Omental fat pad (tissue), 4 donors: ENCODE measurements around the gene MYLIP. TPM values are rescaled to one million over a fixed set of nuclear protein-coding genes. Genes with fewer than 3 reads are reported as not detected.
"Not testable (repeated sequence)": the region's sequence is repeated elsewhere in the genome, so short reads cannot be mapped to it uniquely, and the experiment has no call there.

ENCODE experiments used
- ATAC-seq: fragments of 150-250 bp; one replicate; pipeline ENCODE4 v1.9.1; 2016; ENCODE audit warnings: mild to moderate bottlenecking, moderate library complexity; ENCODE audit not compliant: low FRiP score
- DNase-seq: peaks from one replicate; pipeline ENCODE4 v3.0.0-alpha.2; 2019; ENCODE audit warnings: low spot score
- total RNA-seq, 4 donors: library from RNA; depleted of rRNA; stranded (reverse); fragments of >200 nt; gene quantifications; one replicate each; pipeline ENCODE4 v1.1.0, GENCODE V29; 2016
- TF ChIP-seq, protein P1 (sequence below), 3 donors: fragments of 450-650 bp; IDR thresholded peaks; one replicate each; pipeline ENCODE4 v1.5.1; 2016 to 2017; ENCODE audit warnings: antibody characterized with exemption in 3 of 3, mild to moderate bottlenecking in 3 of 3, moderate library complexity in 2 of 3

The MYLIP gene
- total RNA-seq, 4 donors from 2014 or later = 13.0 to 81.8 (median 33.5) TPM

DNA sequence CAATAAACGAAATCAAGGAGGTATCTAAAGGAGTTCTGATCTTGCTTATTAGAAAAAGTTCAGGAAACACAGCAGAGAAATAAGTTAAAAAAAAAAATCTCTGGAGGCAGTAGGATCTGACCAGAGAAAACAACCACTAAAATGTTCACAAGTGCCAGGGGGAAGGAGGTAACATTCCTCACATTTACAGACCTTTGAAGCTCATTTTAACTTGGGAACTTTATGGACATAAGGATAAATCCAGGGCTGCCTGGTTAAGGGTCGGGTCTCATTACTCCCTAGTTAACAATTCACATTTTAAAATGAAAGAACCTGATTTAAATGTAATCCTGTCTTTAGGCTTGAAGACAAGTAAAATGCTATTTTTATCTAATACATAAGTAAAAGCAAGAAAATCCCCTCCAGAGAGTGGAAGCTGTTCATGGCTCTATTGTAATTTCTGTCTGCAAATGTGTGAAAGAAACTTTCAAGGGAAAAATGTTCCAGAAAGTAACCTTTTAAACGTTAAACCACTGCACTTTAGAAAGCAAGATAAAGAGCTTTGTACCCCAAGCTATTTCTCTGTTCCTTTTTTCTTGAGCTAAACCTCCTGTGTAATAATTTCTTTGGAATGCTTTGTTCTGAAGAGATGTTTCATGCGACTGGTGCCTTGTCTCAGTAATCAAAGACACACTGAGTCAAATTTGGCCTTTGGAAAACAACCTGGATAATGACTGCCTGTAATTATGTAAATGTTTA is 38.2 kb downstream of the MYLIP start:
- ATAC-seq = no peak
- no peak for DNase-seq
- TF ChIP-seq, protein P1, sequence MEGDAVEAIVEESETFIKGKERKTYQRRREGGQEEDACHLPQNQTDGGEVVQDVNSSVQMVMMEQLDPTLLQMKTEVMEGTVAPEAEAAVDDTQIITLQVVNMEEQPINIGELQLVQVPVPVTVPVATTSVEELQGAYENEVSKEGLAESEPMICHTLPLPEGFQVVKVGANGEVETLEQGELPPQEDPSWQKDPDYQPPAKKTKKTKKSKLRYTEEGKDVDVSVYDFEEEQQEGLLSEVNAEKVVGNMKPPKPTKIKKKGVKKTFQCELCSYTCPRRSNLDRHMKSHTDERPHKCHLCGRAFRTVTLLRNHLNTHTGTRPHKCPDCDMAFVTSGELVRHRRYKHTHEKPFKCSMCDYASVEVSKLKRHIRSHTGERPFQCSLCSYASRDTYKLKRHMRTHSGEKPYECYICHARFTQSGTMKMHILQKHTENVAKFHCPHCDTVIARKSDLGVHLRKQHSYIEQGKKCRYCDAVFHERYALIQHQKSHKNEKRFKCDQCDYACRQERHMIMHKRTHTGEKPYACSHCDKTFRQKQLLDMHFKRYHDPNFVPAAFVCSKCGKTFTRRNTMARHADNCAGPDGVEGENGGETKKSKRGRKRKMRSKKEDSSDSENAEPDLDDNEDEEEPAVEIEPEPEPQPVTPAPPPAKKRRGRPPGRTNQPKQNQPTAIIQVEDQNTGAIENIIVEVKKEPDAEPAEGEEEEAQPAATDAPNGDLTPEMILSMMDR (IDR thresholded peaks at IDR 0.05) = no peak

DNA sequence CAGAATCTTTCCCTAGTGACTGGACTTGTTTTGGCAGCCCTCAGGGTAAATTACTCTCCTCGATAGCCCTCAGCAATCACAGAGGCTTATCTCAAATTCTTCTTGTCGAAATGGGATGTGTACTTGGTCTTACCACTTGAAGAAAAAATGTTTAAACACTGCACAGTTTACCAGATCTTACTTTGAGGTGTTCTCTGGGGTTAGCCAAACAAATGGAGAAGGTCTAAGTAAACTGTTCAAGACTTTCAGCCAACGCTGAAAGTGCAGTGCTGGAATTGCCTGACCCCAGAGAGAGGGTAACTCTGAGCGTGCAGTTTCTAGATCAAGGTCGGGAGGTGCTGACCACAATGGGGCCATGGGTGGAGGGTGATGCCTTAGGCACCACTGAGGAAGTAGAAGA is 39.2 kb downstream of the MYLIP start:
- no peak for DNase-seq
- ATAC-seq = no peak
- TF ChIP-seq, protein P1 (IDR thresholded peaks at IDR 0.05) = no peak

DNA sequence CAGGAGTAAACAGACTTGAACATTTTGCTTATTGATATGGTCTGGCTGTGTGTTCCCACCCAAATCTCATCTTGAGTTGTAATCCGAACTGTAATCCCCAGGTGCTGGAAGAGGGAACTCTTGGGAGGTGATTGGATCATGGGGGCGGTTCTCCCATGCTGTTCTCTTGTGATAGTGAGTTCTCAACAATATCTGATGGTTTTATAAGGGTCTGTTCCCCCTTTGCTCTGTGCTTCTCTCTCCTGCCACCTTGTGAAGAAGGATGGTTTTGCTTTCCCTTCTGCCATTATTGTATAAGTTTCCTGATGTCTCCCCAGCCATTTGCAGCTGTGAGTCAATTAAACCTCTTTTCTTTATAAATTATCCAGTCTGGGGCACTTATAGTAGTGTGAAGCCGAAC is 40.0 kb downstream of the MYLIP start:
- no peak for ATAC-seq
- no peak for DNase-seq
- TF ChIP-seq, protein P1 (IDR thresholded peaks at IDR 0.05) = no peak

DNA sequence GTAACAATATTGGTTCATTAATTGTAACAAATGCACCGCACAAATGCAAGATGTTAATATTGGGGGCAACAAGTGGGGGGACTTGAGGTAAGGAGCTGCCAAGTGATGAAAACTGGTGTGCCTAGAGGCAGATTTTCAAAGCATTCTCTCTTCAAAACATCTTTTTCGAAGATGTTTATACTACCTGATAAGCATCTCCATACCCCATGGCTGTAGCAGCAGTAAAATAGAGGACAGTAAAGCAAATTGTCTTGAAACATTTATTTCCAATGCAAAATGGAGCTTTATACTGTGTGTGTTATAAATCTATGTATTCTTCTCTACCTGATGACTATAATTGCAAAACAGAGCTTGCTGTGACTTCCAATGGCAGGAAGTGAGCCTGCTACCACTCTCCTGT is 42.5 kb downstream of the MYLIP start:
- TF ChIP-seq, protein P1 (IDR thresholded peaks at IDR 0.05) = no peak
- DNase-seq (no peak), ATAC-seq (no peak)

DNA sequence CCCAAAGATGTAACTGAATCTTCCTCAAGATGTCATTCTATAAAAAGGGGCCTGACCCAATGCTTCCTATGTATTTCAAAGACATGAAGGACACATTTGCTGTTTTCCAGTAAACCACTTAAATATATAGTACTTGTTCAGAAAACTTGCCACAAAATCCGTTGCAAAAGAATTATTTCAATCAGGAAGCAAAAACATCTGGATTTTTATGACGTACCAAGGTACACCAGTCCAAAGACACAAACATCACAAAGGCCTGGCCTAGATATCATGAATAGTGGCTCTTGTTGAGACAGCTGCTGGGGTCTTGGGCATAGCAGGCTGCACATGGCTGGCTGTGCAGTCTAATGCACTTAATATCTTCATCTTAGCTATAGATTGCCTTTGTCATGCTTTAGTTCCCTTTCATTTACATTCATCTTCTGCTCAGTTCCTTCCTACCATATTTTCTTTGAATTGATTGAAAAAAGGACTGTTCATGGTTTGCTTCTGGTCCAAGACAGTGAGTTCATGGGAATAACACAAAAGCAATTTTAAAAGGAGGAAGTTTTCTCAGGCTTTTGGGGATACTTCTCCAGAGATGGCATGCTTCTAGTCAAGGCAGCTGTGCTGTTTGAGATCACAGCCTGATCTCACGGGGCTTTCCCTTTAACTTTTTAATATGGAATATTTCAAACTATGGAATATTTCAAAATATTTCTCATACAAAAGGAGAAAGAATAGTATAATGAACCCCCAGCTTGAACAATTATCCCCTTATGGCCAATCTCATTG is 44.5 kb downstream of the MYLIP start:
- TF ChIP-seq, protein P1 (IDR thresholded peaks at IDR 0.05) = no peak
- ATAC-seq (no peak), DNase-seq (no peak)

DNA sequence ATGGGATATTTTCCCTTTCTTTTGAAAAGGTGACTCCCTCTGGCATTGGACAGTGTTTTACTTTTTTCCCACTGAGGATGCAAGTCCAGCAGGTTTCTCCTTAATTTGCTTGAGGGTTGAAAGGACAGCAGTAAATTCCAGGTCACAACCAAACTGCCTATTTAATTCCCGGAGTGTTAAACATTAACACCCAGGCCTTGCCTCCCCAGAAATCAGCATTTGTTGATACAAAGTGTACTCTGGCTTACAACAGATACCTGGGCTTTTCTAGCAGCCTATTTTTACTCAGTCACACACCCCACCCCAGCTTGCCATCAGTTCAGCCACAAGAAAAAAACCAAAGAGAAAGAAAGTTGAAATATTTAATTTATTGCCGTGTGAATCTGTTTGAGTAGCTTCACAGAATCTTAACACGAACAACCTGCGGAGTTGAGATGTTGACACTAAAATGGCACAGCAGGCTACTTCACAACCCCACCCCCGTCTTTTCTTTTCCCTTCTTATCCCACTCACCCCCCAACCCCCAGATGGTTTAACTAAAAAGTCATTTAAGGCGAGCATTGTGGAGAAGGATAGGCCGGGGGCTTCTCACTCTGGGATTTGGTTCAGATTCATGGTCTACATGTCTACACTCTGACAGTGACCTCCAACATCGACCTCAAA is 45.7 kb downstream of the MYLIP start:
- TF ChIP-seq, protein P1 (IDR thresholded peaks at IDR 0.05) = no peak
- ATAC-seq = no peak
- no peak for DNase-seq

DNA sequence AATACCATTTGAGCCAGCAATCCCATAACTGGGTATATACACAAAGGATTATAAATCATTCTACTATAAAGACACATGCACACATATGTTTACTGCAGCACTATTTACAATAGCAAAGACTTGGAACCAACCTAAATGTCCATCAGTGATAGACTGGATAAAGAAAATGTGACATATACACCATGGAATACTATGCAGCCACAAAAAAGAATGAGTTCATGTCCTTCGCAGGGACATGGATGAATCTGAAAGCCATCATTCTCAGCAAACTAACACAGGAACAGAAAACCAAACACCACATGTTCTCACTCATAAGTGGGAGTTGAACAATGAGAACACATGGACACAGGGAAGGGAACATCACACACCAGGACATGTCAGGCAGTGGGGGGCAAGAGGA is 47.7 kb downstream of the MYLIP start:
- DNase-seq, ATAC-seq: not testable (repeated sequence)
